ENCODE data around the gene TBCCD1. TPM values are rescaled to one million over a fixed set of nuclear protein-coding genes. Genes with fewer than 3 reads are reported as not detected.
"Not testable (repeated sequence)": the region's sequence is repeated elsewhere in the genome, so short reads cannot be mapped to it uniquely, and the experiment has no call there.

Gene TBCCD1
- total and polyA plus RNA-seq, 2 of the 8 experiments (the other 6 are each of a cell fraction or from before 2014, with no cell fraction given), result 11.3 to 13.9 TPM

DNA sequence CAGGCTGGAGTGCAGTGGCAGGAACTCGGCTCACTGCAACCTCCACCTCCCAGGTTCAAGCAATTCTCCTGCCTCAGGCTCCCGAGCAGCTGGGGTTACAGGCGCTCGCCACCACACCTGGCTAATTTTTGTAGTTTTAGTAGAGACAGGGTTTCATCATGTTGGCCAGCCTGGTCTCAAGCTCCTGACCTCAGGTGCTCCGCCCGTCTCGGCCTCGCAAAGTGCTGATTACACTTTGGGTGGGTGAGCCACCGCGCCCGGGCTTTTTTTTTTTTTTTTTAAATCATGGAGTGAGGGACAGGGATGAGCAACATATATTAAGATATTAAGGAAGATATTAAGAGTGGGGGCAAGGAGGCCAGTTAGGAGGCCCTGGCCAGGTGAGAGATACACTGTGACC, 2.2 kb upstream of the TBCCD1 start:
- H4K8ac ChIP-seq (ENCODE audit: extremely low read depth, insufficient read depth, low read length); H2BK5ac ChIP-seq (ENCODE audit: low read depth, low read length); H3K56ac ChIP-seq (replicated peaks; ENCODE audit: insufficient read length, low read depth, low read length); H2AK5ac ChIP-seq (ENCODE audit: low read depth, low read length); H3K4ac ChIP-seq (replicated peaks; ENCODE audit: insufficient read length, low read depth, low read length); H4K20me1 ChIP-seq (replicated peaks in 1 of 2; ENCODE audit: control insufficient read depth in 1 of 2, insufficient read depth in 2 of 2, low read length in 2 of 2); H3K9me3 ChIP-seq (ENCODE audit: insufficient read depth in 2 of 2, low read depth in 1 of 2, low read length in 1 of 2); H2BK12ac ChIP-seq (ENCODE audit: low read depth, low read length); H3K27me3 ChIP-seq (replicated peaks in 1 of 4; ENCODE audit: control insufficient read depth in 3 of 4, extremely low read depth in 1 of 4, insufficient read depth in 3 of 4, low read length in 3 of 4); DNase-seq (ENCODE audit: low read depth in 1 of 2, low spot score in 2 of 2); H2BK120ac ChIP-seq (replicated peaks; ENCODE audit: low read depth, low read length); H4K5ac ChIP-seq (ENCODE audit: insufficient read length, low read depth, low read length); H3K14ac ChIP-seq (ENCODE audit: insufficient read length); H2AFZ ChIP-seq (ENCODE audit: low read length); H4K91ac ChIP-seq (replicated peaks; ENCODE audit: insufficient read length, low read length); H3K27ac ChIP-seq (ENCODE audit: low read depth, low read length); H3K23ac ChIP-seq (ENCODE audit: insufficient read length); FAIRE-seq; H3K79me1 ChIP-seq (ENCODE audit: low read depth, low read length); H3K18ac ChIP-seq (ENCODE audit: extremely low read depth, low read length); H2BK20ac ChIP-seq (ENCODE audit: low read length); H2BK15ac ChIP-seq (ENCODE audit: low read length): not testable (repeated sequence)
- CTCF ChIA-PET (ENCODE audit: partially characterized antibody), result interaction anchor here (1.0 to 1.7 kb wide), 2 partner anchors 10 to 252 kb away, joined by 3 to 4 read pairs; no protein-coding TSS in a partner anchor
- H3K36me3 ChIP-seq (ENCODE audit: control insufficient read depth in 2 of 4, insufficient read depth in 4 of 4, low read length in 3 of 4), result peaks cover 5 to 17% (median 12%) of the 10 kb centered on the region in 4 experiments; a peak in 7 of 8 replicates
- peak overlapping the region in 2 of 4 experiments; percentile 77 to 95; a peak in 5 of 7 replicates for H3K9ac ChIP-seq (replicated peaks in 1 of 4; ENCODE audit: extremely low read depth in 1 of 4, low read depth in 3 of 4, low read length in 3 of 4)
- peak overlapping the region; percentile 82 to 87 (median 84); a peak in 7 of 8 replicates for H3K4me3 ChIP-seq (ENCODE audit: extremely low read depth in 1 of 4, insufficient read depth in 2 of 4, low read depth in 3 of 4, low read length in 4 of 4)
- POLR2A ChIA-PET (ENCODE audit: partially characterized antibody), result interaction anchor here (0.6 to 9.0 kb wide), 10 partner anchors 18 to 696 kb away, joined by 3 to 96 read pairs (median 4); partner anchors contain the start of genes EIF4A2 and RFC4
- 96% methylated on average over 6 of the region's 11 CpGs; no CpG with 5 or more reads in 1 of the 2 experiments for WGBS, 2 experiments (ENCODE audit: extremely low coverage in 1 of 2, insufficient coverage in 1 of 2, insufficient read length in 1 of 2, insufficient replicate concordance in 2 of 2, low coverage in 1 of 2, low lambda C conversion rate in 2 of 2, missing lambda C conversion rate in 1 of 2)
- peaks cover 0 to 11% (median 4%) of the 10 kb centered on the region in 4 experiments; a peak in 6 of 7 replicates for H3K4me1 ChIP-seq (replicated peaks in 1 of 4; ENCODE audit: control insufficient read depth in 3 of 4, insufficient read depth in 4 of 4, low read length in 3 of 4)
- H3K79me2 ChIP-seq (ENCODE audit: control insufficient read depth in 1 of 2, insufficient read depth in 2 of 2, low read length in 2 of 2), result peaks cover 0 to 21% of the 10 kb centered on the region in 2 experiments; a peak in 3 of 4 replicates
- peaks cover 16% of the 10 kb centered on the region for H3K23me2 ChIP-seq (ENCODE audit: low read depth, low read length)
- H3K4me2 ChIP-seq (ENCODE audit: insufficient read depth in 1 of 2, low read depth in 2 of 2, low read length in 2 of 2), result peak overlapping the region; percentile 91 to 99
